Mucosa of rectum (tissue), 2 donors: ENCODE data around the gene PCDH9.

ENCODE experiments used
- H3K27ac ChIP-seq, 2 donors: one replicate each; pipeline ENCODE4 v1.7.0; 2013; ENCODE audit warnings: inconsistent platforms in 2 of 2, low read depth in 2 of 2, low read length in 2 of 2
- H3K27me3 ChIP-seq, 2 donors: one replicate each; pipeline ENCODE4 v1.7.0; 2013; ENCODE audit warnings: low read length in 2 of 2; ENCODE audit not compliant: control insufficient read depth in 2 of 2, insufficient read depth in 2 of 2
- H3K36me3 ChIP-seq, 2 donors: one replicate each; pipeline ENCODE4 v1.7.0; 2013; ENCODE audit warnings: low read length in 2 of 2; ENCODE audit not compliant: control insufficient read depth in 2 of 2, insufficient read depth in 2 of 2
- H3K4me1 ChIP-seq, 2 donors: one replicate each; pipeline ENCODE4 v1.7.0; 2013; ENCODE audit warnings: low read length in 2 of 2, mild to moderate bottlenecking in 1 of 2; ENCODE audit not compliant: control insufficient read depth in 2 of 2, insufficient read depth in 2 of 2
- H3K4me3 ChIP-seq, 2 donors: one replicate each; pipeline ENCODE4 v1.7.0; 2013; ENCODE audit warnings: low read length in 2 of 2
- H3K9ac ChIP-seq, 2 donors: one replicate each; pipeline ENCODE4 v1.7.0; 2013; ENCODE audit warnings: low read length in 2 of 2, low read depth in 1 of 2, mild to moderate bottlenecking in 1 of 2
- H3K9me3 ChIP-seq, 2 donors: one replicate each; pipeline ENCODE4 v1.7.0; 2013; ENCODE audit warnings: low read length in 2 of 2; ENCODE audit not compliant: control insufficient read depth in 2 of 2
- donor health status: healthy.
- donor health status: Normal muscosa, but diverticular disease.

The PCDH9 gene

GRCh38 chr13:66553391-66553790, 676.7 kb downstream of the PCDH9 start:
- Histone ChIP-seq H3K4me3 (no peak overlapping the region), H3K36me3 (no peaks in the 10 kb centered on the region), H3K9ac (no peak overlapping the region), H3K4me1 (no peaks in the 10 kb centered on the region), H3K27me3 (no peaks in the 10 kb centered on the region), H3K9me3 (no peaks in the 10 kb centered on the region), H3K27ac (no peak overlapping the region)

GRCh38 chr13:66551128-66551527, 679.0 kb downstream of the PCDH9 start:
- Histone ChIP-seq H3K4me3 (no peak overlapping the region), H3K9ac (no peak overlapping the region), H3K27ac (no peak overlapping the region), H3K4me1 (no peaks in the 10 kb centered on the region), H3K9me3 (no peaks in the 10 kb centered on the region), H3K36me3 (no peaks in the 10 kb centered on the region), H3K27me3 (no peaks in the 10 kb centered on the region)

GRCh38 chr13:66547685-66548084, 682.5 kb downstream of the PCDH9 start:
- Histone ChIP-seq H3K9me3 (no peaks in the 10 kb centered on the region), H3K36me3 (no peaks in the 10 kb centered on the region), H3K4me3 (no peak overlapping the region), H3K9ac (no peak overlapping the region), H3K27me3 (no peaks in the 10 kb centered on the region), H3K4me1 (no peaks in the 10 kb centered on the region), H3K27ac (no peak overlapping the region)

- Histone ChIP-seq H3K27ac (no peak overlapping the region), H3K36me3 (no peaks in the 10 kb centered on the region), H3K9ac (no peak overlapping the region), H3K27me3 (no peaks in the 10 kb centered on the region), H3K4me3 (no peak overlapping the region), H3K4me1 (no peaks in the 10 kb centered on the region), H3K9me3 (no peaks in the 10 kb centered on the region)
Measured at GRCh38 chr13:66546534-66547379, 683.4 kb downstream of the PCDH9 start.

GRCh38 chr13:66543780-66544179, 686.4 kb downstream of the PCDH9 start:
- no peak overlapping the region for H3K27ac ChIP-seq
- H3K27me3 ChIP-seq, result no peaks in the 10 kb centered on the region
- no peak overlapping the region for H3K9ac ChIP-seq
- no peaks in the 10 kb centered on the region for H3K4me1 ChIP-seq
- H3K36me3 ChIP-seq, result no peaks in the 10 kb centered on the region
- H3K9me3 ChIP-seq, result no peaks in the 10 kb centered on the region
- H3K4me3 ChIP-seq, result no peak overlapping the region

GRCh38 chr13:66537417-66537816, 692.7 kb downstream of the PCDH9 start:
- H3K36me3 ChIP-seq, result no peaks in the 10 kb centered on the region
- no peaks in the 10 kb centered on the region for H3K9me3 ChIP-seq
- H3K9ac ChIP-seq, result no peak overlapping the region
- no peaks in the 10 kb centered on the region for H3K4me1 ChIP-seq
- no peaks in the 10 kb centered on the region for H3K27me3 ChIP-seq
- no peak overlapping the region for H3K4me3 ChIP-seq
- H3K27ac ChIP-seq, result no peak overlapping the region

GRCh38 chr13:66536746-66537145, 693.4 kb downstream of the PCDH9 start:
- no peak overlapping the region for H3K27ac ChIP-seq
- H3K4me3 ChIP-seq, result no peak overlapping the region
- no peaks in the 10 kb centered on the region for H3K9me3 ChIP-seq
- H3K9ac ChIP-seq, result no peak overlapping the region
- H3K4me1 ChIP-seq, result no peaks in the 10 kb centered on the region
- H3K36me3 ChIP-seq, result no peaks in the 10 kb centered on the region
- no peaks in the 10 kb centered on the region for H3K27me3 ChIP-seq

GRCh38 chr13:66534561-66534960, 695.6 kb downstream of the PCDH9 start:
- Histone ChIP-seq H3K9ac (no peak overlapping the region), H3K9me3 (no peaks in the 10 kb centered on the region), H3K4me1 (no peaks in the 10 kb centered on the region), H3K36me3 (no peaks in the 10 kb centered on the region), H3K27ac (no peak overlapping the region), H3K4me3 (no peak overlapping the region), H3K27me3 (no peaks in the 10 kb centered on the region)

GRCh38 chr13:66532845-66533244, 697.3 kb downstream of the PCDH9 start:
- H3K27me3 ChIP-seq, result no peaks in the 10 kb centered on the region
- H3K27ac ChIP-seq, result no peak overlapping the region
- H3K9me3 ChIP-seq, result no peaks in the 10 kb centered on the region
- H3K4me1 ChIP-seq, result no peaks in the 10 kb centered on the region
- H3K36me3 ChIP-seq, result no peaks in the 10 kb centered on the region
- no peak overlapping the region for H3K4me3 ChIP-seq
- H3K9ac ChIP-seq, result no peak overlapping the region

- H3K27ac ChIP-seq, result no peak overlapping the region
- H3K36me3 ChIP-seq, result no peaks in the 10 kb centered on the region
- H3K27me3 ChIP-seq, result no peaks in the 10 kb centered on the region
- H3K4me3 ChIP-seq, result no peak overlapping the region
- no peaks in the 10 kb centered on the region for H3K9me3 ChIP-seq
- H3K4me1 ChIP-seq, result no peaks in the 10 kb centered on the region
- no peak overlapping the region for H3K9ac ChIP-seq
Measured at GRCh38 chr13:66532146-66532545, 698.0 kb downstream of the PCDH9 start.
